ENCODE measurements around the gene OR5AC2. TPM values are rescaled to one million over a fixed set of nuclear protein-coding genes. Genes with fewer than 3 reads are reported as not detected.

OR5AC2 gene
- total RNA-seq, 2 experiments from 2014 or later: not detected

DNA sequence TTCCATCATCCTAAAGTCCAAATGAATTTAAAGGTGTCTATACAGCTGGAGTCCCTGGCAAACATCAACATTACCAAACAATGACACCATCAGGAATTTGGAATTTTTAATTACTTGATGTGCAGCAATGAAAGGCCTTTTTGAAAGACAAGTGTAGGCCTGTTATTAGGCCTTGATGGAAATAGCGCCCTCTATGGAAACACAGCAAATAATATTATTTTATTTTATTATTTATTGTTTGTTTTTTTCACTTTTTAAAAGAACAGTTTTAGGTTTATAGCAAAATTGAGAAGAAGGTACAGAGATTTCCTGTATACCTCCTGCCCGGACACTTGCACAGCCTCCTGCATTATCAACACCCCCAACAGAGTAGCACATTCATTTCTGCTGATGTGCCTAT is 18.1 kb upstream of the OR5AC2 start:
- DNase-seq (no peak), ATAC-seq (no peak)
- H3K36me3 Mint-ChIP-seq (ENCODE audit: low read depth): no peaks in the 10 kb centered on the region
- intact Hi-C loops (cut with micrococcal nuclease): no loop called here
- H3K27me3 Mint-ChIP-seq: peaks cover 10% of the 10 kb centered on the region
- ChIA-PET CTCF (no interaction called here), POLR2A (no interaction called here)
- no peaks in the 10 kb centered on the region for H3K4me1 Mint-ChIP-seq (ENCODE audit: low read depth)
- TF ChIP-seq, protein P1, sequence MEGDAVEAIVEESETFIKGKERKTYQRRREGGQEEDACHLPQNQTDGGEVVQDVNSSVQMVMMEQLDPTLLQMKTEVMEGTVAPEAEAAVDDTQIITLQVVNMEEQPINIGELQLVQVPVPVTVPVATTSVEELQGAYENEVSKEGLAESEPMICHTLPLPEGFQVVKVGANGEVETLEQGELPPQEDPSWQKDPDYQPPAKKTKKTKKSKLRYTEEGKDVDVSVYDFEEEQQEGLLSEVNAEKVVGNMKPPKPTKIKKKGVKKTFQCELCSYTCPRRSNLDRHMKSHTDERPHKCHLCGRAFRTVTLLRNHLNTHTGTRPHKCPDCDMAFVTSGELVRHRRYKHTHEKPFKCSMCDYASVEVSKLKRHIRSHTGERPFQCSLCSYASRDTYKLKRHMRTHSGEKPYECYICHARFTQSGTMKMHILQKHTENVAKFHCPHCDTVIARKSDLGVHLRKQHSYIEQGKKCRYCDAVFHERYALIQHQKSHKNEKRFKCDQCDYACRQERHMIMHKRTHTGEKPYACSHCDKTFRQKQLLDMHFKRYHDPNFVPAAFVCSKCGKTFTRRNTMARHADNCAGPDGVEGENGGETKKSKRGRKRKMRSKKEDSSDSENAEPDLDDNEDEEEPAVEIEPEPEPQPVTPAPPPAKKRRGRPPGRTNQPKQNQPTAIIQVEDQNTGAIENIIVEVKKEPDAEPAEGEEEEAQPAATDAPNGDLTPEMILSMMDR (IDR thresholded peaks at IDR 0.05): peak; percentile 55
- H3K9me3 Mint-ChIP-seq: no peaks in the 10 kb centered on the region
- H3K27ac Mint-ChIP-seq: no peak overlapping the region
- H3K4me3 Mint-ChIP-seq: no peak overlapping the region

DNA sequence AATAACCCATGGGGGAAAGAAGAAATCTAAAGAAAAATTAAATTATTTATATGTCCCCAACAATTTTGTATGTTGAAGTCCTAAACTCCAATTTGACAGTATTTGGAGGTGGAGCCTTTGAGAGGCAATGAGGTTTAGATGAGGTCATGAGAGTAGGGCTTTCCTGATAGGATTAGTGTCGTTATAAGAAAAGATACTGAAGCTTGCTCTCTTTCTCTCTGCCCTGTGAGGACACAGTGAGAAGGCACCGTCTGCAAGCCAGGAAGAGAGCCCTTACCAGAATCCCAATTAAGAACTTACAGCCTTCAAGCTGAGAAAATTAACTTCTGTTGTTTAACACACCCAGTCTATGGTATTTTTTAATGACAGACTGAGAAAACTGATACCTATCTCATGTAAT is 16.1 kb upstream of the OR5AC2 start:
- ChIA-PET CTCF (interaction anchor here (1.5 kb wide), 1 partner anchor 31 kb away, joined by 6 read pairs; no protein-coding TSS in a partner anchor), POLR2A (no interaction called here)
- no peak for DNase-seq
- Mint-ChIP-seq H3K4me3 (no peak overlapping the region), H3K36me3 (ENCODE audit: low read depth) (no peaks in the 10 kb centered on the region), H3K4me1 (ENCODE audit: low read depth) (no peaks in the 10 kb centered on the region), H3K9me3 (no peaks in the 10 kb centered on the region), H3K27ac (no peak overlapping the region), H3K27me3 (peaks cover 9% of the 10 kb centered on the region)
- TF ChIP-seq, protein P1 (IDR thresholded peaks at IDR 0.05): no peak
- no peak for ATAC-seq
- intact Hi-C loops (cut with micrococcal nuclease): no loop called here

DNA sequence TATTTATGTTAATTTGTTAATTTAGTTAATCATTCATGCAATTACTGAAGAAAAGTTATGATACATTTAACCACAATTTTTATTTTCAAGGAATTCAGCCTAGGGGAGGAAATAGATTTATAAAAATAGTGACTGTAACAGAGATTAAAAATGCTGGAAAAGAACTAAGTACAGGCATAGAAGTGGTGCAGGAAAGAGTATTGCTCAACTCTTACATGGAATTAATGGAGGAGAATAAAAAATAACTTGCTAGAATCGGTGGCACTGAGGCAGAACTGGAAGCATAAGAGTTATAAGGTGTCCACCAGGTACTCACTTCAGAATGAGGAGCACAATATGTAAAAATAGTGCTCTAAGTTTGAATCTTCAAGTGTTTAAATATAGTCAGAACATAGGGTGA is 13.5 kb upstream of the OR5AC2 start:
- intact Hi-C loops (cut with micrococcal nuclease): no loop called here
- ChIA-PET CTCF (no interaction called here), POLR2A (no interaction called here)
- DNase-seq: no peak
- H3K27me3 Mint-ChIP-seq: peaks cover 1% of the 10 kb centered on the region
- no peaks in the 10 kb centered on the region for H3K9me3 Mint-ChIP-seq
- no peak for ATAC-seq
- H3K36me3 Mint-ChIP-seq (ENCODE audit: low read depth): no peaks in the 10 kb centered on the region
- TF ChIP-seq, protein P1 (IDR thresholded peaks at IDR 0.05): no peak
- H3K4me3 Mint-ChIP-seq: no peak overlapping the region
- no peaks in the 10 kb centered on the region for H3K4me1 Mint-ChIP-seq (ENCODE audit: low read depth)
- H3K27ac Mint-ChIP-seq: no peak overlapping the region

DNA sequence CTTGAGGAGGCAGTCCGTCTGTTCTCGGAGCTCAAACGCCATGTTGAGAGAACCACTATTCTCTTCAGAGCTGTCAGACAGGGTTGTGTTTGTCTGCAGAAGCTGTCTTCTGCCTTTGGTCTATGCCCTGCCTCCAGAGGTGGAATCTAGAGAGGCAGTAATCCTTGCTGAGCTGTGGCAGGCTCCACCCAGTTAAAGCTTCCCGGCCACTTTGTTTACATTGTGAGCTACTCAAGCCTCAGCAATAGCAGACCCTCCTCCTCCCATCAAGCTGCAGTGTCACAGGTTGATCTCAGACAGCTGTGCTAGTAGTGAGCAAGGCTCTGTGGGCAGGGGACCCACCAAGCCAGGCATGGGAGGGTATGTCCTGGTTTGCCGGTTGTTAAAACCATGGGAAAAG is 8.9 kb downstream of the OR5AC2 start:
- Mint-ChIP-seq H3K27me3 (no peaks in the 10 kb centered on the region), H3K27ac (no peak overlapping the region), H3K36me3 (ENCODE audit: low read depth) (no peaks in the 10 kb centered on the region), H3K4me1 (ENCODE audit: low read depth) (no peaks in the 10 kb centered on the region), H3K9me3 (peaks cover 5% of the 10 kb centered on the region), H3K4me3 (no peak overlapping the region)
- ChIA-PET CTCF (no interaction called here), POLR2A (no interaction called here)
- intact Hi-C loops (cut with micrococcal nuclease): no loop called here
- TF ChIP-seq, protein P1 (IDR thresholded peaks at IDR 0.05): no peak
- DNase-seq (no peak), ATAC-seq (no peak)

DNA sequence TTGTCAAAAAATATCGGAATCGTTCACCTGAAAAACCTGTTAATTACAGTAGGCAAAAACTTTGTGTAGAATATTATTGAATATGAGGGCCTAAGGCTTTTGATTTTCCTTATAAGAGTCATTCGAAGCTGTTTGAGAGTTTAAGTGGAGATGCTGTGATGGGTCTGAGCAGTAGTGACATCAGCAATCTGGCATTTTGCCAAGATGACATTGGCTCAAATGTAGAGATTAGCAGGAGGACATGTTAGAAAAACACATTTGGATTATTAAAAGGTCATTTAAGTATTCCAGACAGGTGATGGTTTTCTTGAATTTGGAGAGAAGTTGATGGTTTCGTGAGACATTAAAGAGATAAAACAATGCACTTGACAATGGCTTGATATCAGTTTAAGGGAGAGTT is 12.9 kb downstream of the OR5AC2 start:
- H3K27ac Mint-ChIP-seq: no peak overlapping the region
- TF ChIP-seq, protein P1 (IDR thresholded peaks at IDR 0.05): no peak
- DNase-seq: no peak
- H3K4me1 Mint-ChIP-seq (ENCODE audit: low read depth): no peaks in the 10 kb centered on the region
- no peaks in the 10 kb centered on the region for H3K27me3 Mint-ChIP-seq
- no peaks in the 10 kb centered on the region for H3K9me3 Mint-ChIP-seq
- ChIA-PET POLR2A (no interaction called here), CTCF (no interaction called here)
- intact Hi-C loops (cut with micrococcal nuclease): no loop called here
- H3K4me3 Mint-ChIP-seq: no peak overlapping the region
- no peaks in the 10 kb centered on the region for H3K36me3 Mint-ChIP-seq (ENCODE audit: low read depth)
- ATAC-seq: no peak
